Choroid plexus epithelial cell (primary cell): ENCODE data around the gene CHTF18.

Experiments
- DNase-seq: peaks from one replicate; pipeline ENCODE4 v3.0.0-alpha.2; 2010; ENCODE audit warnings: low read depth
- H3K4me3 ChIP-seq: 2 replicates; pipeline ENCODE4 v1.5.1; 2011; ENCODE audit warnings: low read depth, mild to moderate bottlenecking, control low read depth, low read length, moderate library complexity
- CTCF ChIP-seq: conservative IDR thresholded peaks from 2 replicates; pipeline ENCODE4 v1.5.1; 2011; ENCODE audit warnings: low read depth, mild to moderate bottlenecking, control low read depth, inconsistent platforms, low read length, moderate library complexity

The CHTF18 gene

GRCh38 chr16:799111-799947 lies 10.9 kb downstream of the CHTF18 start:
- no peak overlapping the region for H3K4me3 ChIP-seq
- DNase-seq, result no peak
- TF ChIP-seq CTCF, result no peak

- no peak for TF ChIP-seq CTCF
- no peak for DNase-seq
- no peak within 1 kb of the TSS for H3K4me3 ChIP-seq
These were observed 11.8 kb downstream of the CHTF18 start, which contains the start of gene GNG13 for GRCh38 chr16:799948-800833. Gene GNG13, minus strand, starts transcription at chr16:800734. Its CDS starts 1,657 bp downstream, at chr16:799077.

GRCh38 chr16:800834-801511 lies 12.6 kb downstream of the CHTF18 start:
- DNase-seq, result no peak
- H3K4me3 ChIP-seq, result no peak overlapping the region
- TF ChIP-seq CTCF, result no peak

- DNase-seq, result no peak
- H3K4me3 ChIP-seq, result no peak overlapping the region
- no peak for TF ChIP-seq CTCF
These were observed 13.4 kb downstream of the CHTF18 start for GRCh38 chr16:801584-802363.

GRCh38 chr16:802461-802860 lies 14.0 kb downstream of the CHTF18 start:
- no peak overlapping the region for H3K4me3 ChIP-seq
- DNase-seq, result no peak
- TF ChIP-seq CTCF, result no peak

GRCh38 chr16:802914-803753 lies 14.7 kb downstream of the CHTF18 start:
- DNase-seq, result no peak
- H3K4me3 ChIP-seq, result no peak overlapping the region
- no peak for TF ChIP-seq CTCF
